GM18861 (cell line): ENCODE results near the gene RAB40A.

ENCODE experiments used
- ATAC-seq: cut with Tn5 transposase; IDR thresholded peaks from one replicate; pipeline ENCODE4 v1.9.1; 2021; ENCODE audit not compliant: unreplicated experiment

RAB40A gene, protein sequence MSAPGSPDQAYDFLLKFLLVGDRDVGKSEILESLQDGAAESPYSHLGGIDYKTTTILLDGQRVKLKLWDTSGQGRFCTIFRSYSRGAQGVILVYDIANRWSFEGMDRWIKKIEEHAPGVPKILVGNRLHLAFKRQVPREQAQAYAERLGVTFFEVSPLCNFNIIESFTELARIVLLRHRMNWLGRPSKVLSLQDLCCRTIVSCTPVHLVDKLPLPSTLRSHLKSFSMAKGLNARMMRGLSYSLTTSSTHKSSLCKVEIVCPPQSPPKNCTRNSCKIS

DNA sequence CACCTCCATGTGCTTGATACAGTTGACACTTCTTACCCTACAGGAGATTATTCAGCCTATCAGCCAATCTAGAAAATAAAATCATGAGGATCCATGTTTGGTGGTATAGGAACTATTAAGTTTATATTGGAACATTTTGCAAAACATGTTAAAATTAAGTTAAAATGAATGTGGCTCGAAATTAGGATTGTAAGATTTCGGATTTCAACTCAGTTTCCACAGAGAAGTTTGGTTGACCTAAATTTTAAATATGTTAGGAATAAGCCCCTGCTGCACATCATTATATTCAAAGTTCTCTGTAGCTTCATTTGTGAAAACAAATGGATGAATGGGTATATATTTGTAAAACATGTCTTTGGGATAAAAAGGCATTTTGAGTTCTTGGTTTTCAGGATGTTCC lies at the start of gene RAB40A:
Gene RAB40A, minus strand, starts transcription at position 101 of the 400 bp plus-strand sequence. CDS start 18,733 bp downstream, outside the sequence.
- ATAC-seq = no peak

DNA sequence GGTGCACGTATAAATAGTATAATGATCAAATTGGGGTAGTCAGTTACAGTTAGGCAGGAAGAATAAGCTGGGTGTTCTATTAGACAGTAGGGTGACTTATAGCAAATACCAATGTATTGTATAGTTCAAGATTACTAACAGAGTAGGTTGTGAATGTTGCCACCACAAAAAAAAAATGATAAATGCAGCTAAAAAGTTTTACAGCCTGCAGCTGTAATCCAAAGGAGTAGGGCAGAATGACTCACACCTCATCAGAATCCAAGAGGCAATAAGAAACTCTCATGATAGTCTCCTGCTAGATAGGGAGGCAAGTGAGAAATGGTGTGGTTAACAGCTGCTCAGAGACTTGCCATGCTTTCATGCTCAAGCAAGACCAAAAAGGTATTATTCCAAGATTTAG lies 46.5 kb upstream of the RAB40A start:
- no peak for ATAC-seq

DNA sequence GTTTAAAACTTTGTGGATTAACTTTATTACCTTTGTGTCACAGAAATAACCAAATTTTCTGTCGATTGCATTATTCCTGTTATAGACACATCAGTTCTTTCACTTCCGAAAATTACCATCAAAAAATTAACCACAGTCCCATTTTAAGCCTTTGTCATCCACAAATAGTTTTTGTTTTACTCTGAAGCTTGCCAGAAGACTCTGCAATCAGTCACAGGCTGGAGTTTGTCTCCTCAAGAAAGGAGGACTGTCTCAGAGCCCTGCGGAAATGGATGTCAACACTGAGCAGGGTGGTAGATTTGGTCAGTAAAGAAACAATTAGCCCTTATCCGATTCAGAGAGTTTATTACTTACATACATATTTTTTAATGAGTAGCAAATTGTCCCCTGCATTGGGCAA lies 45.9 kb upstream of the RAB40A start:
- ATAC-seq = peak; percentile 65

GRCh38 chrX:103562801-103563200 lies 43.5 kb upstream of the RAB40A start:
- ATAC-seq = no peak

DNA sequence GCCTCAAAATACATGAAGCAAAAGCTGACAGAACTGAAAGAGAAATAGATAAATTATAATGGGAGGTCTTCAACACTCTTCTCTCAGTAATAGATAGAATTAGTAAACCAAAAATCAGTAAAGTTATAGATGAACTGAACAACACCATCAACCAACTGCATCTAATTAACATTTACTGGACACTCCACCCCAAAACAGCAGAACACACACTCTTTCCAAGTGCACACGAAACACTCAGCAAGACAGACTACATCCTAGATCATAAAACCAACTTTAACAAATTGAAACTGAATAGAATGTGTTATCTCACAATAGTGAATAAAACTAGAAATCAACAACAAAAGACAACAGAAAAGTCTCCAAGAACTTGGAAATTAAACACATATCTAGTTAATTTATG lies 41.0 kb upstream of the RAB40A start:
- no peak for ATAC-seq

GRCh38 chrX:103556963-103557612 lies 37.8 kb upstream of the RAB40A start:
- ATAC-seq = no peak

- peak; percentile 87 for ATAC-seq
These were observed 35.6 kb upstream of the RAB40A start for GRCh38 chrX:103554687-103555424.

GRCh38 chrX:103552236-103552635 lies 32.9 kb upstream of the RAB40A start:
- no peak for ATAC-seq

DNA sequence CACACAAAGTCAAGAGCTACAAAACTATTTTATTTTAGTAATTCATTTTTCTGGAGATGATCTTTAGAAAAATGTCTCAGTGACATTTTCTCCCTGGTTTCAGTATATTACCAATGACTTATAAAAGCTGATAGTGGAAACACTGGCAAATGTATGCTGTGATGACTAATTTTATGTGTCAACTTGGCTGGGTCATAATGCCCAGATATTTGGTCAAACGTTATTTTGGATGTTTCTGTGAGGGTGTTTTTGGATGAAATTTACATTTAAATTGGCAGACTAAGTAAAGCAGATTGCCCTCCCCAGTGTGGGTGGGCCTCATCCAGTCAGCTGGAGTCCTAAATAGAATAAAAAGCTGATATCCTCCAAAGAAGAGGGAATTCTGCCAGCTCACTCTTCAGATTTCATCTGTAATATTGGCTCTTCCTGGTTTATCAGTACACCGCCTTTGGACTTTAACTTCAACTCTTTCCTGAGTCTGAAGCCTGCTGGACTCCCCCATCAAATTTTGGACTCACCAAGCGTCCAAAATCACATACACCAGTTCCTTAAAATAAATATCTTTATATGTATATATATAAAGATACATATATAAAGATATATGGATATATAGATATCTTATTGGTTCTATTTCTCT lies 31.2 kb upstream of the RAB40A start:
- no peak for ATAC-seq

GRCh38 chrX:103549916-103550315 lies 30.6 kb upstream of the RAB40A start:
- ATAC-seq = no peak

DNA sequence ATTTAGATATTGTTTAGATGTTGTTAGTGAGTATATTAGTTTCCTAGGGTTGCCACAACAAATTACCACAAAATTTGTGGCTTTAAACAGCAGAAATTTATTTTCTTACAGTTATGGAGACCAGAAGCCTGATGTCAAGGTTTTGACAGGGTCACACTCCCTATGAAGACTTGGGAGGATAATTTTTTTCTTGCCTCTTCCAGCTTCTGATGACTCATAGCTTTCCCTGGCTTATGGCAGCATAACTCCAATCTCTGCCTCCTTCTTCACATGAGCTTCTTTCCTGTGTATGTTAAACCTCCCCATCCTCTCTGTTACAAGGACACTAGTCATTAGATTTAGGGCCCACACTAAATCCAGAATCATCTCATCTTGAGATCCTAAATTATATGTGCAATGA lies 20.9 kb upstream of the RAB40A start:
- ATAC-seq = no peak

- ATAC-seq = no peak
These were observed 20.4 kb upstream of the RAB40A start for GRCh38 chrX:103539695-103540094.

DNA sequence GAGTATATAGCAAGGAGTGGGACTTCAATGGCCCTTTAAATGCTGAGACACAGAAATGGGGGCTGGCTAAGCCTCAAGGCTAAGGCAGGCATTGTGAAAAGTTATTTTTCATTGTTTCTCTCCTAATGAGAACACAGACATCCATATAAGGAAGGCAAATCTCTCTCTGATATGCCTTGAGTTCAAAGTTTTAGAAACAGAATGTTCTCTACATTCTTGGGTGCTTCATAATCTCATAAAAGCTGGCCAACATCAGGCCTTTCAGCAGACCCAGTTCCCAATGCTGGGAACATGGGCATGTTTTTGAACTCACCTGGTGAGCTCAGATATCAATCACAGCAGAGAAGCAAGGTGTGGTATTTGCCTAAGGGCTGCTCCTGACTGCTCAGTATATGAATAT lies 19.4 kb upstream of the RAB40A start:
- no peak for ATAC-seq

GRCh38 chrX:103537871-103538387 lies 18.6 kb upstream of the RAB40A start:
- no peak for ATAC-seq

DNA sequence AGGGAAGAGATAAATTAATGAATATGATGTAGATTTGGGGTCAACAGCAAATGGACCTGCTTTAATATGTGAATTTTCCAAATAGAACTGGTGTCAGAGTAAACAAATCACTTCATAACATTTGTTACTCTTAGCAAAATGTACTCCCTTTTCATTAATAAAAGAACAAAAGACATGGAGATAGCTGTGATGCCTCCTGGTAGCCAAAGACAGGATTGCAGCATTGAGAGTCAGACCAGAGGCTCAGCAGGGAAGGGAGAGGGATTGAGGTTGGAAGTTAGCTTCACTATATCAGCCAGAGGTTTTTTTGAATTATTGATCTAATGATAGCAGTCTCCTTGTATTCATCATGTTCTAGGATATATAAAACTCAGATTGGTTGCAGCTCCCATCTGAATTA lies 17.4 kb upstream of the RAB40A start:
- no peak for ATAC-seq

DNA sequence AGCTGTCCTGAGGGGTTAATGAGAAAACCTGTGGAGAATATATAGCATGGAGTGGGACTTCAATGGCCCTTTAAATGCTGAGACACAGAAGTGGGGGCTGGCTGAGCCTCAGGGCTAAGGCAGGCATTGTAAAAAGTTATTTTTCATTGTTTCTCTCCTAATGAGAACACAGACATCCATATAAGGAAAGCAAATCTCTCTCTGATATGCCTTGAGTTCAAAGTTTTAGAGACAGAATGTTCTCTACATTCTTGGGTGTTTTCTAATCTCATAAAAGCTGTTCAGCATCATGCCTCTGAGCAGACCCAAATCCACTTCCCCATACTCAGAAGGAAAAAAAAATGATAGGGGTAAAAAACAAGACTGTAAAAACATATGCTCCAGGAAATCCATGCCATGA lies 16.8 kb upstream of the RAB40A start:
- no peak for ATAC-seq

DNA sequence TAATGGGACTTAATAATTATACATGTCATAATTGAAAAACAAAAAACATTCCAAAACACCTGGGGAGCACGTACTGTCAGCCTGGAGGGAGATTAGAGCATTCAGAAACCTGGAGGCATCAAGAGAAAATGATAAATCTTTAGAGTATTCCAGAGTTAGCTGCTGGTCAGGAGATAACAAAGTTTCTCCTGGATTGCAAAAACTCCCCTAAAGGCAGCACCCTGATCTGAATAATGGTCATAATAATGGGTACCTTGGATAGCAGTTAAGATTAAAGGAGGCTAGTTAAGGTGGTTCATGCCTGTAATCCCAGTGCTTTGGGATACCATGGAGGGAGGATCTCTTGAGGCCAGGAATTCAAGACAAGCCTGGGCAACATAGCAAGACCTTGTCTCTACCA lies 15.9 kb upstream of the RAB40A start:
- no peak for ATAC-seq

- ATAC-seq = peak; percentile 51
These were observed 14.4 kb upstream of the RAB40A start for GRCh38 chrX:103533511-103534216.

DNA sequence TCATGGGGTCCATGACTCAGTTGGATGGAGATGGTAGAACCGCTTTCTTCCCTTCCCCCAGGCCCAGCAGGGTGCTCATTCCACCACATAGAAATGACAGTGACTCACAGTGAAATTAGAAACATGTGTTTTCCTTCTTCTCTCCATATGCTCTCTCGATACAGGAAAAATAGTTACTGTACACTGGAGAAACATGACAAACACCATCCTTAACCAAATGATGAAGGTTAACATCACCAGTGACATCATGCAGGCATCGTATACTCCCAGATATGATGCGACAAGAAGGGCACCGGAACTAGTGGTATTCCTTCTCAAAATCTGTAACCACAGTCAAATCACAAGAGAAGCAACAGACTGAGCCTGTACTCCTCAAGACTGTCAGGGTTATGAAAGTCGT lies 11.7 kb upstream of the RAB40A start:
- ATAC-seq = no peak

- ATAC-seq = no peak
These were observed 11.3 kb upstream of the RAB40A start for GRCh38 chrX:103530545-103530944.

DNA sequence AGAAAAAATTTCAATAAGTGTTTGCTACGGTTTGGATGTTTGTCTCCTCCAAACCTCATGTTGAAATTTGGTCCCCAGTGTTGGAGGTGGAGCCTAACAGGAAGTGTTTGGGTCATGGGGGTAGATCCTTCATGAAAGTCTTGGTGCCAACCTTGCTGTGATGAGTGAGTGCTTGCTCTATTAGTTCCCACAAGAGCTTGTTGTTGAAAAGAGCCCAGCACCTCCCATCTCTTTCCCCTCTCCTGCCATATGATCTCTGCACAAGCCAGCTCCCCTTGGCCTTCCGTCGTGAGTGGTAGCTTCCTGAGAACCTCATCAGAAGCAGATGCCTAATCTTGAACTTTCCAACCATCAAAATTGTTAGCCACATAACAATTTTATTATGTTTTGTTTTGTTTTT lies 10.3 kb upstream of the RAB40A start:
- ATAC-seq = no peak
